NCI-H526 treated with DMSO at 0.1 percent for 48 hours (cell line): ENCODE results near the gene SNX27.
A peak's percentile ranks its signal among the peaks of the same experiment; 100 is the strongest.
"Not testable (repeated sequence)": the region's sequence is repeated elsewhere in the genome, so short reads cannot be mapped to it uniquely, and the experiment has no call there.

Experiments
- DNase-seq: peaks from one replicate; lab custom pipeline; 2025; lab: John Stamatoyannopoulos, UW

The SNX27 gene

DNA sequence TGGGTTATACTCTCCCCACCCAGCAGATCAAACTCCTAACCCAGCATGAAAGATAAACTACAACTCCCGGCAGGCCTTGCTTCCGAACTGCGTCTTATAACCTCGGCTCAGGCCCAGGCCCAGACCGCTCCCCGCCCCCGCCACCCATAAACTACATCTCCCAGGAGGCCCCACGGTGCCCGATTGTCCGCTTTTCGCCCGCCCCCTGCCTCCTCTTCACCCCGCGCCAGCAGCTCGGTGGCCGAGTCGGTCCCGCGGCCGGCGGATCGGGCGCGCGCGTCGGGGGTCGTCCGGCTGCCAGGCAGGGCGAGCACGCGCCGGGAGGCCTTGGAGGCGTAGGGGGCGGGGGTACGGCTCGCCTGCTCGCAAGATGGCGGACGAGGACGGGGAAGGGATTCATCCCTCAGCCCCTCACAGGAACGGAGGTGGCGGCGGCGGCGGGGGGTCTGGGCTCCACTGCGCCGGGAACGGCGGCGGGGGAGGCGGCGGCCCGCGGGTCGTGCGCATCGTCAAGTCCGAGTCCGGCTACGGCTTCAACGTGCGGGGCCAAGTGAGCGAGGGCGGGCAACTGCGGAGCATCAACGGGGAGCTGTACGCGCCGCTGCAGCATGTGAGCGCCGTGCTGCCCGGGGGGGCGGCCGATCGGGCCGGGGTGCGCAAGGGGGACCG lies at the start of gene SNX27:
SNX27 (plus strand) TSS at position 219 of the 669 bp plus-strand sequence; CDS start at position 371, 152 bp downstream.
- DNase-seq: peak; percentile 97

- no peak for DNase-seq
Measured at GRCh38 chr1:151562661-151563060, 49.2 kb upstream of the SNX27 start.

GRCh38 chr1:151563376-151563775 lies 48.5 kb upstream of the SNX27 start:
- no peak for DNase-seq

DNA sequence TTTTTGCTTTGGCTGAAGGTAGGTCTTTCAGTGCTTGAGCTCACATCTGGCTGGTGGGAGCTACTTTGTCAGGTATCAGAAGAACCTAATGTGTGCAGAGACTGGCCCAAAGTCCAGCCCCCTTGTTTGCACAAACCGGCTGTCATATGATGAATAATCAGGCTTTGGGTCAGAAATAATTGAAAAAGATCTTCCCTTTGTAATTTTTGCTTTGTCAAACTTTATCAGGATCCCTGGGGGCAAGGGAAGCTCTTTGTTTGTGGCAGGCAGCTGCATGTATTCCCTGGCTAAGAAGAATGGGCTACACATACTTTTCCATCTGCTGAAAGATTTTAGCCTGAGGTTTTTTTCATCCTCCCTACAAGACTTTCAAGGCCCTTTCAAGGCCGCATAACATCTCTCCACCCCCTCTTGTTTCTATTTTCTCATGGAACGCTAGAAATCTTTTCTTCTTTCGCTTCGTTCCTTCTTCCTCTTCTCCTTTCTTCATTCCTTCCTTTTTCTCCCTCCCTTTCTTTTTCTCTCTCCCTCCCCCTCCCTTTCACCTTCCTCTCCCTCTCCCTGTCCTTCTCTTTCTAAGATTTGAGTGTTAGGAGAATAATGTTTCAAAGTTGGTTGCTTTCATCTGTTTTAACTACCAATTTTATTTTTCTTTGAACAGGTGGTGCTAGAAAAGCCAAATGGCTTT lies 46.2 kb upstream of the SNX27 start:
- DNase-seq: no peak

GRCh38 chr1:151568626-151569088 lies 43.2 kb upstream of the SNX27 start:
- no peak for DNase-seq

- DNase-seq: no peak
Measured at GRCh38 chr1:151570819-151571218, 41.0 kb upstream of the SNX27 start.

DNA sequence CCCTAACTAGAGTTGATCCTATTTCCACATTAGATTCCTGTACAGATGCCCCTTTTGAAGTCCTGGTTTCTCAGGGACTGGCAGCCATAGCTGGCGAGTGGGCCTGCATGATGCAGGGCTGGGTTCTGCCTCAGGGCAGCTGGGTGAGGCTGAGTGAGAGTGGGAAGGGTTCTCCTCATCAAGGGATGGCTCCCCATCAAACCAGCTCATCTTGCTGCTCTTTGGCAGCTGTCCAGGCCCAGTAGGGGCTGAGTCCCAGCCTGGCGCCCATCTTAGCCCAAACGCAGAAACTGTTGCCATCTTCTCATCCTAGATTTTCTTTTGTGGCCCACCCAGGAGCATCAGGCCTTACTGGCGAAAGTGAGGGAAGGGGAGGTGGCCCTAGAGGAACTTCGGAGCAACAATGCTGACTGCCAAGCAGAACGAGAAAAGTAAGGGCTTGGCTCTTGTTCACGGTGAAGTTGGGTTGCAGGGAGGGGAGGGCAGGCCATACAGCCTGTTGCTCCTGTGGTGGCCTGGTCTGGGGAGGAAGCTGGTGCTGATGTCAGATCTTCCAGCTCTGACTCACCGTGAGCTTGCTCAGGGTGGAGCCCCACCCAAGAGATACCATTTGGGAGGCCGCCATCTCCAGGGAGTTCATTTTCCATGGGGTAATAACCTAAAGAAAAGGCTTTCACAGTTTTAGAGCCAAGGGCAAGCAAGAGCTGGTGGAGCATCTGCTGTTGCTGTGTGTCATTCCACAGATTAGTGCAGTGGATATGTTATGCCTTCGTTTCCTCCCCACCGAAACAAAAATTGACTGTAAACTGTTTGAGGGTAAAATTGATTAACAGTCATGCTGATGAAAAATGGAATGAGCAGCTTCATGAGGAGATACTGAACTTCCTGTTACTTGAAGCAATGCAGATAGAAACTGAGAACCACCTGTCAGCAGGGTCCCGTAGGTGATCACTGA lies 37.0 kb upstream of the SNX27 start:
- no peak for DNase-seq

DNA sequence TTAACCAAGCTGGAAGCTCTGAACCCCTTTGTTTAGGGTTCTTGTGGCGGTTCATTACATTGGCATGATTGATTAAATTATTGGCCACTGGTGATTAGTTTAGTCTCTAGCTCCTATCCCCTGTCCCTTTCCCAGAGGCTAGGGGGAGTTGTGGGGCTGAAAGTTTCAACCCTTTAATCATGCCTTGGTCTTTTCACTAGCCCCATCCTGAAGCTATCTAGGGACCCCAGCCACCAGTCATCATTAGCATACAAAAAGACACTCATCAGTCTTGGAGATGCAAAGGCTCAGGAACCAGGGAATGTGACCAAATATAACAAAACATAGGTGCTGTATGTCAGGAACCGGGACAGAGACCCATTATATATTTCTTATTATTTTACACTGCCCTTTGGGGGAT lies 34.7 kb upstream of the SNX27 start:
- no peak for DNase-seq

DNA sequence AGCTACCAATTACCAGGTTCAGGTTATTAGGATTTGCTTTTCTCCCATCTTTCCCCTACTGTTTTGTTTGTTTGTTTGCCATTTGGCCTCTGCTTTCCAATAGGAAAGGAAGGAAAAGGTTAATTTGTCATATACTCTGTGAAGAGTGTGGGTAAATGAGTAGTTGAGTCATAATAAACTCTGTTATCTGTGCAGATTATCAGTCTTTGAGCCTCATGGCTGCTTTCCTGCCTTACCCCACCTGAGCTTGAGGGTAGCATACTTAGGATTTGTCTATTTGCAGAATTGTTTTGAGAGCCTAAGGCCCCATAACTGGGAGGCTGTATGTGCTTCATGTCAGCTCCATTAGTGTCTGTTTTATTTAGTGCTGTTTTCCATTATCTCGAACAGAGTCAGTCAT lies 32.9 kb upstream of the SNX27 start:
- no peak for DNase-seq

GRCh38 chr1:151579436-151580225 lies 32.2 kb upstream of the SNX27 start:
- DNase-seq: no peak

DNA sequence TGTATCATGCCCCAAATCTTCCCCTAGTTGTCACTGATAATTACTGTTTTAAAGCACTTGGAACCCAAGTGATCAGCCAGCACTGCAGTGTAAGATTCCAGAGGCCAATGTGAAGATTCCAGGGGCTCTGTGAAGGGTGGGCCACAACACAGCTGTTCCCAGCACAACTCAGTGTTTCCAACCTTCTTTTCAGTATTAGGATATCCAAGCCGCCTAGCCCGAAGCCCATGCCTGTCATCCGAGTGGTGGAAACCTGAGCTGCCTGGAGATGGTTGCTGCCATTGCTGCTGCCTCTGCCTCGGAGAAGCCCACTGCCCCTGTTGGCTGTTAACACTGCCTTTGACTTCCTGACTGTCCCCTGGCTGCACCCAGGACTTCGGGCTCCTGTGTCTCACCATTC lies 30.4 kb upstream of the SNX27 start:
- no peak for DNase-seq

DNA sequence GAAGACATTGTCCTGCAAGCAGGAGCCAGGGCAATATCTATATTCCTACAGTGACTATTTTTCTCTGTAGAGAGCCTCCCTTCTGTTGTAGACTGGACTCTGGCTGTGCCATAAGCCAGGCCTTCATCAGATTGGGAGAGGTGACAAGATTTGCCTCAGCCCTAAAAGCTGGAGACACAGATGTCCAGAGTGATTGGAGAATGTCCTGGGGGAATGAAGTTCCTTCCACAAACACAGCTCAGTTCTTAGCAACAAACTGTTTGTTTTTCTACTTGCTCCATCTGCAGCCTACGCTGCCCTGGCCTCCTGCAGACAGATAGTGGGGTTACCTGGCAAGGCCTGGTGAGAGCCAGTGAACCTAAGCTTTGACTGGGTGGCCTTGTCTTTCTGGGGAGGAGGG lies 29.9 kb upstream of the SNX27 start:
- no peak for DNase-seq

GRCh38 chr1:151583796-151584195 lies 28.1 kb upstream of the SNX27 start:
- no peak for DNase-seq

GRCh38 chr1:151584278-151584677 lies 27.6 kb upstream of the SNX27 start:
- DNase-seq: no peak

DNA sequence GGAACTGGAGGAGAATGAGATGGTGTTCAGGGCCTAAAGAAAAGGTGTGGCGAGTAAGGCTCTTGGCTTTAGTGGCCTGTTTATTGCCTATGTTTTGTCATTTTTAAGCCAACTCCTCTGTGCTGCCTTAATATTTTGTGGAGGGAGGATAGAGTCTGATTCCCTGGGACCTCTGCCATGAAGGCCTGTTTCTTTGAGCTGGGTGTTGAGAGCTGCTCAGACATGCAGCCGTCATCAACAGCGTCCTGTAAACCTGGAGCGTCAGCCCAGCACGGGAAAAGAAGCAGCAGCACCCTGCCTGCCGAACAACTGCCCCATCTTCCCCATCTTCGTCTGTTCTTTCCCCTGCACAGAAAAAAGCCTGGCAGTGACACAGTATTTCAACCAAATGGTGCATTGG lies 27.1 kb upstream of the SNX27 start:
- DNase-seq: no peak

DNA sequence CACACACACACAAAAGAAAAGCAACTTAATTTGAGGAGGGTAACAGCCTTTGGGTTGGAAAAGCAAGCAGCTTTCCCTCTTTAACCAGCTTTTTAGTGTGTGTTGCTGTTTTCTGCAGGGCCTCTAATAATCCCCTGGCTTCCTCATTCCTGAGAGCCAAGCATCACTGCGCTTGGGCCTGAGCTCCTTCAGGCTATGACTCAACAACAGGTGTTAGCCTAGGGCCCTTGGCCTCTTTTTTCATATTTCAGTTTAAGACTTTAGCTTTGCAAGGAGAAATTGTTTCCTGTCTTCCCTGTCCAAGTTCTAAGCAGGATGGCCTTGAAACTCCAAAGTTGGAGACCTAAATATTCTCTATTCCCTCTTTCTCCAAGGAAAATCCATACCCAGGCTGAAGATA lies 26.2 kb upstream of the SNX27 start:
- no peak for DNase-seq

DNA sequence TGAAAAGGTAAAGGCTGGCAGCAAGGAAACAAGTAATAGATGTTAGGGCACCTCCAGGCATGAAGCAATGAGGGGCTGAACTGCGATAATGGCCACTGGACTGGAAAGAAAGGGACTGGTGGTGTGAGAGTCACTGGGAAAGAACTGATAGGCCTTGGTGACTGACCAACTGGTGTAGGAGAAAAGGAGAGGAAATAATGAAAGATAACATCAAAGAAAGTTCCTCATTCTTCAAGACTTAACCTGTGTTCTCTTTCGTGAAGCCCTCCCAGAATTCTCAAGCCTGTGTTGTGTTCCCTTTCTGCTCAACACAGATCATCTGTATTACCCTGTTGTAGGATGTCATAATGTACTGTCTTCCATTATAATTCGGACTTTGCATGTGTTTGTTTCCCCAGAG lies 20.9 kb upstream of the SNX27 start:
- no peak for DNase-seq

GRCh38 chr1:151593730-151594129 lies 18.1 kb upstream of the SNX27 start:
- DNase-seq: peak; percentile 80

GRCh38 chr1:151594143-151594625 lies 17.7 kb upstream of the SNX27 start:
- DNase-seq: peak; percentile 90

DNA sequence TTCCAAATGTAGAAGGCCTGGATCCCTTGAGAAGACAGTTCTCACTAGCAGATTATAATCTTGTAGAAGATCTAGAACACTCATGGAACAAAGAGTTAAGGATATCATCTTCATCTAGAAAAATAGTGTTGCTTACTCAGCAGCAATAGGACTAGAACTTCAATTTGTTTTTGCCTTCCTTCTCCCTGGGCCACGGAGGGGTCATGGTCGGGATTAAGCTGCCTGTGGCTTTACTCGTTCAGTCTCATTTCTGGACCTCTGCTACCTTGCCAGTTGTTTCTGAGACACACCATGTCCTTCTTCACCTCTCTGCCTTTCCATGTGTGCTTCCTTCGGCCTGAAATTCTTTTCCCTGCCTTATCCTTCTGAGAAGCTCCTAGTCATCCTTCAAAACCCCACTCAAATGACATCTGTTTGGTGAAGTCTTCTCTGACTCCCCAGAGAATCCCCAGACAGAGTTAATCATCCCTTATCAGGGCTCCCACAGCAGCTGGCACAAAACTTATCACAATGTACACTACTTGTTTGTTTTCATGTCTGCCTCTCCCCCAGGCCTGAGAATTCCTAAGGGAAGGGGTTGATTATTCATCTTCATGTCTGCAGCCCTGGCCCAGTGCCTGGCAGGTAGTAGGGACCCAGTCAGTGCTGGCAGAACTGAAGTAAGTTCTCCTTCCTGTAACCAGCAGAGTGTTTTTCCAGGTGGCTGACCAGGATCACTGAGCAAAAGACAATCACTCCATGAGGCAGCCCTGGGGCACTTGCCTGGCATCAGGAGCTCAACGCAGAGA lies 15.5 kb upstream of the SNX27 start:
- no peak for DNase-seq

GRCh38 chr1:151602550-151602949 lies 9.3 kb upstream of the SNX27 start:
- not testable (repeated sequence) for DNase-seq
